ENCODE data around the gene URM1. TPM values are rescaled to one million over a fixed set of nuclear protein-coding genes. Genes with fewer than 3 reads are reported as not detected.

URM1 gene
- total RNA-seq, 4 donors from 2014 or later, result 22.7 to 31.5 (median 25.5) TPM

DNA sequence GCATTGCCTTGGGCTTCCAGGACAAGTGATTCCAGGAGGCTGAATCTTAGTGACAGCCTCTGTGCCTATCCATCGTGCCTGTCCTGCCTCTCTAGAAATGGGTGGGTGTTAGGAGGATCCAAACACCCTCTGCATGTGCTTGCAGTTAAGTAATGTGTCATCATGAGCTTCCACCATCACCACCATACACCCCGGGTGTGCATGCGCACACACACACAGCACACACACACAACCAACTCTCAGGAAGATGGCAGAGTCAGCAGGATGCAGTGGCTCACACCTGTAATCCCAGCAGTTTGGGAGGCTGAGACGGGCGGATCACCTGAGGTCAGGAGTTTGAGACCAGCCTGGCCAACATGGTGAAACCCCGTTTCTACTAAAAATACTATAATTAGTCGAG, 26.7 kb downstream of the URM1 start:
- peaks cover 0 to 68% (median 0%) of the 10 kb centered on the region in 4 donors for H3K27me3 ChIP-seq
- DNase-seq, result no peak
- intact Hi-C loops (cut with DNase I), result no loop called here
- no peak overlapping the region for H3K4me3 ChIP-seq
- 45 to 55% methylated on average over 2 to 6 of the region's 7 CpGs for WGBS, 2 donors
- H3K36me3 ChIP-seq, result peaks cover under 1 to 7% (median under 1%) of the 10 kb centered on the region in 3 donors
- TF ChIP-seq, protein P1, sequence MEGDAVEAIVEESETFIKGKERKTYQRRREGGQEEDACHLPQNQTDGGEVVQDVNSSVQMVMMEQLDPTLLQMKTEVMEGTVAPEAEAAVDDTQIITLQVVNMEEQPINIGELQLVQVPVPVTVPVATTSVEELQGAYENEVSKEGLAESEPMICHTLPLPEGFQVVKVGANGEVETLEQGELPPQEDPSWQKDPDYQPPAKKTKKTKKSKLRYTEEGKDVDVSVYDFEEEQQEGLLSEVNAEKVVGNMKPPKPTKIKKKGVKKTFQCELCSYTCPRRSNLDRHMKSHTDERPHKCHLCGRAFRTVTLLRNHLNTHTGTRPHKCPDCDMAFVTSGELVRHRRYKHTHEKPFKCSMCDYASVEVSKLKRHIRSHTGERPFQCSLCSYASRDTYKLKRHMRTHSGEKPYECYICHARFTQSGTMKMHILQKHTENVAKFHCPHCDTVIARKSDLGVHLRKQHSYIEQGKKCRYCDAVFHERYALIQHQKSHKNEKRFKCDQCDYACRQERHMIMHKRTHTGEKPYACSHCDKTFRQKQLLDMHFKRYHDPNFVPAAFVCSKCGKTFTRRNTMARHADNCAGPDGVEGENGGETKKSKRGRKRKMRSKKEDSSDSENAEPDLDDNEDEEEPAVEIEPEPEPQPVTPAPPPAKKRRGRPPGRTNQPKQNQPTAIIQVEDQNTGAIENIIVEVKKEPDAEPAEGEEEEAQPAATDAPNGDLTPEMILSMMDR (IDR thresholded peaks at IDR 0.05), result no peak
- no peak for TF ChIP-seq POLR2A (IDR thresholded peaks at IDR 0.05)
- H3K4me1 ChIP-seq, result peaks cover 0 to 12% (median 0%) of the 10 kb centered on the region in 3 donors
- no peaks in the 10 kb centered on the region for H3K9me3 ChIP-seq
- H3K27ac ChIP-seq, result no peak overlapping the region

GRCh38 chr9:128399861-128400260, 28.7 kb downstream of the URM1 start:
- no peak for DNase-seq
- no peaks in the 10 kb centered on the region for H3K36me3 ChIP-seq
- TF ChIP-seq, protein P1 (IDR thresholded peaks at IDR 0.05), result no peak
- no peak for TF ChIP-seq POLR2A (IDR thresholded peaks at IDR 0.05)
- peaks cover 0 to 78% (median 0%) of the 10 kb centered on the region in 4 donors for H3K27me3 ChIP-seq
- H3K9me3 ChIP-seq, result no peaks in the 10 kb centered on the region
- intact Hi-C loops (cut with DNase I), result no loop called here
- no peak overlapping the region for H3K4me3 ChIP-seq
- WGBS, 2 donors, result 62 to 65% methylated on average over 1 to 2 of the region's 3 CpGs
- H3K4me1 ChIP-seq, result peaks cover 0 to 12% (median 0%) of the 10 kb centered on the region in 3 donors
- H3K27ac ChIP-seq, result no peak overlapping the region

GRCh38 chr9:128404560-128404959, 33.4 kb downstream of the URM1 start:
- WGBS, 2 donors, result 87 to 100% methylated on average over 3 to 4 of the region's 5 CpGs
- DNase-seq, result no peak
- TF ChIP-seq, protein P1 (IDR thresholded peaks at IDR 0.05), result no peak
- TF ChIP-seq POLR2A (IDR thresholded peaks at IDR 0.05), result no peak
- no peaks in the 10 kb centered on the region for H3K9me3 ChIP-seq
- no peaks in the 10 kb centered on the region for H3K4me1 ChIP-seq
- no peak overlapping the region for H3K27ac ChIP-seq
- peaks cover 0 to 74% (median 0%) of the 10 kb centered on the region in 4 donors for H3K27me3 ChIP-seq
- intact Hi-C loops (cut with DNase I), result no loop called here
- no peaks in the 10 kb centered on the region for H3K36me3 ChIP-seq
- no peak overlapping the region for H3K4me3 ChIP-seq

GRCh38 chr9:128405077-128405779, 34.1 kb downstream of the URM1 start:
- no peak overlapping the region for H3K27ac ChIP-seq
- DNase-seq, result no peak
- no peaks in the 10 kb centered on the region for H3K4me1 ChIP-seq
- H3K27me3 ChIP-seq, result peaks cover 0 to 68% (median 0%) of the 10 kb centered on the region in 4 donors
- H3K4me3 ChIP-seq, result no peak overlapping the region
- WGBS, 2 donors, result 60 to 63% methylated on average over 2 to 18 of the region's 20 CpGs
- no peaks in the 10 kb centered on the region for H3K9me3 ChIP-seq
- TF ChIP-seq, protein P1 (IDR thresholded peaks at IDR 0.05), result no peak
- no peak for TF ChIP-seq POLR2A (IDR thresholded peaks at IDR 0.05)
- intact Hi-C loops (cut with DNase I), result no loop called here
- H3K36me3 ChIP-seq, result no peaks in the 10 kb centered on the region

DNA sequence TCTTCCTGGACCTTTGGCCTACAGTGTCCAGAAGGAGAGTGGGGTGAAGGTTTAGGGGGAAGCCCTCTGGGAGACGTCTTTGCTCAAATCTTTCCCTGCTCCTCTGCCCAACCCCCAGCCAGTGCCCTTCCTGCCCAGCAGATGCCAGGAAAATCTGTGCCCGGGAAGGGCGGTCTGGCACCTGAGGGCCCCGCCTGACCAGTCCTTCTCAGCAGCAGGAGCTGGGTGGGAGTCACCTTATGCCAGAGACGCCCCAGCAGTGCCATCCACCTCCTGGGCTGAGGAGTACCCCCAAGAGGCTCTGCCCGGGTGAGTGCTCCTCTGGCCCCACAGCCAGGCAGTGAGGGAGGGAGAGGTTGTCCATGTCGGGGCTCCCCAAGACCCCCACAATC, 34.6 kb downstream of the URM1 start:
- Histone ChIP-seq H3K27ac (no peak overlapping the region), H3K27me3 (peaks cover 0 to 62% (median 0%) of the 10 kb centered on the region in 4 donors), H3K4me1 (no peaks in the 10 kb centered on the region), H3K4me3 (no peak overlapping the region), H3K9me3 (no peaks in the 10 kb centered on the region), H3K36me3 (no peaks in the 10 kb centered on the region)
- TF ChIP-seq, protein P1 (IDR thresholded peaks at IDR 0.05), result no peak
- TF ChIP-seq POLR2A (IDR thresholded peaks at IDR 0.05), result no peak
- 58 to 71% methylated on average over 4 of the region's 7 CpGs for WGBS, 2 donors
- no peak for DNase-seq
- intact Hi-C loops (cut with DNase I), result no loop called here

Data from esophagus squamous epithelium (tissue), 5 donors.